Mesothelial cell of epicardium (in vitro differentiated cells): Measurements from ENCODE around the gene PDE8A. TPM values are rescaled to one million over a fixed set of nuclear protein-coding genes. Genes with fewer than 3 reads are reported as not detected.

Experiments used
- DNase-seq, 2 experiments: peaks; one replicate each; pipeline ENCODE4 v3.0.0; 2021; ENCODE audit warnings: low spot score in 2 of 2; ENCODE audit not compliant: unreplicated experiment in 2 of 2
- H3K27ac Mint-ChIP-seq: 2 replicates; pipeline ENCODE4 v1.8.0; 2021; ENCODE audit warnings: mixed read lengths
- H3K27me3 Mint-ChIP-seq: 2 replicates; pipeline ENCODE4 v1.8.0; 2021; ENCODE audit warnings: low read depth, mixed read lengths
- H3K36me3 Mint-ChIP-seq: 2 replicates; pipeline ENCODE4 v1.8.0; 2021; ENCODE audit warnings: mixed read lengths
- H3K4me1 Mint-ChIP-seq: 2 replicates; pipeline ENCODE4 v1.8.0; 2021; ENCODE audit warnings: mixed read lengths
- H3K4me3 Mint-ChIP-seq: 2 replicates; pipeline ENCODE4 v1.8.0; 2021; ENCODE audit warnings: mild to moderate bottlenecking, moderate library complexity, mixed read lengths
- H3K9me3 Mint-ChIP-seq: 2 replicates; pipeline ENCODE4 v1.8.0; 2021; ENCODE audit warnings: mixed read lengths
- CTCF ChIP-seq: fragments of 200-600 bp; sonication (generic); IDR thresholded peaks from one replicate; pipeline ENCODE4 v1.5.0; 2021; ENCODE audit warnings: antibody characterized with exemption; ENCODE audit not compliant: unreplicated experiment
- total RNA-seq: library from RNA; stranded (reverse); gene quantifications from 3 replicates; pipeline ENCODE4 v1.2.1, GENCODE V29; 2021

PDE8A gene
- total RNA-seq, 1 donor from 2014 or later: 36.7 TPM

GRCh38 chr15:85033148-85033547, 51.5 kb downstream of the PDE8A start:
- peaks cover 26% of the 10 kb centered on the region for H3K4me1 Mint-ChIP-seq
- no peak overlapping the region for H3K4me3 Mint-ChIP-seq
- no peak for TF ChIP-seq CTCF
- H3K27me3 Mint-ChIP-seq: no peaks in the 10 kb centered on the region
- H3K27ac Mint-ChIP-seq: no peak overlapping the region
- no peaks in the 10 kb centered on the region for H3K9me3 Mint-ChIP-seq
- no peak for DNase-seq
- H3K36me3 Mint-ChIP-seq: no peaks in the 10 kb centered on the region

GRCh38 chr15:85034276-85034675, 52.6 kb downstream of the PDE8A start:
- DNase-seq: no peak
- H3K36me3 Mint-ChIP-seq: no peaks in the 10 kb centered on the region
- no peaks in the 10 kb centered on the region for H3K9me3 Mint-ChIP-seq
- H3K4me1 Mint-ChIP-seq: peaks cover 18% of the 10 kb centered on the region
- no peak for TF ChIP-seq CTCF
- H3K27me3 Mint-ChIP-seq: no peaks in the 10 kb centered on the region
- H3K27ac Mint-ChIP-seq: no peak overlapping the region
- no peak overlapping the region for H3K4me3 Mint-ChIP-seq

GRCh38 chr15:85035980-85036379, 54.3 kb downstream of the PDE8A start:
- no peak for TF ChIP-seq CTCF
- Mint-ChIP-seq H3K36me3 (no peaks in the 10 kb centered on the region), H3K4me3 (no peak overlapping the region), H3K9me3 (no peaks in the 10 kb centered on the region), H3K27me3 (no peaks in the 10 kb centered on the region), H3K4me1 (peaks cover 14% of the 10 kb centered on the region), H3K27ac (no peak overlapping the region)
- no peak for DNase-seq

GRCh38 chr15:85036716-85037115, 55.1 kb downstream of the PDE8A start:
- Mint-ChIP-seq H3K4me3 (no peak overlapping the region), H3K9me3 (no peaks in the 10 kb centered on the region), H3K27me3 (no peaks in the 10 kb centered on the region), H3K36me3 (no peaks in the 10 kb centered on the region), H3K27ac (no peak overlapping the region), H3K4me1 (peaks cover 10% of the 10 kb centered on the region)
- DNase-seq: no peak
- no peak for TF ChIP-seq CTCF

- Mint-ChIP-seq H3K9me3 (no peaks in the 10 kb centered on the region), H3K4me1 (peaks cover 6% of the 10 kb centered on the region), H3K4me3 (no peak overlapping the region), H3K27ac (no peak overlapping the region), H3K27me3 (no peaks in the 10 kb centered on the region), H3K36me3 (no peaks in the 10 kb centered on the region)
- no peak for DNase-seq
- no peak for TF ChIP-seq CTCF
Measured at GRCh38 chr15:85037641-85038040, 56.0 kb downstream of the PDE8A start.

GRCh38 chr15:85041230-85041629, 59.6 kb downstream of the PDE8A start:
- no peak for TF ChIP-seq CTCF
- DNase-seq: no peak
- Mint-ChIP-seq H3K9me3 (no peaks in the 10 kb centered on the region), H3K4me1 (no peaks in the 10 kb centered on the region), H3K27ac (no peak overlapping the region), H3K4me3 (no peak overlapping the region), H3K27me3 (no peaks in the 10 kb centered on the region), H3K36me3 (no peaks in the 10 kb centered on the region)
